HG02678 (cell line): Measurements from ENCODE around the gene YKT6.
"Not testable (repeated sequence)": the region's sequence is repeated elsewhere in the genome, so short reads cannot be mapped to it uniquely, and the experiment has no call there.

Experiments used
- ATAC-seq: cut with Tn5 transposase; IDR thresholded peaks from one replicate; pipeline ENCODE4 v1.9.1; 2021; ENCODE audit warnings: mild to moderate bottlenecking, moderate library complexity; ENCODE audit not compliant: unreplicated experiment

The YKT6 gene

GRCh38 chr7:44200699-44201461 is at the start of gene YKT6:
Gene YKT6 (plus strand): TSS chr7:44200978. CDS start chr7:44201136, 158 bp downstream.
- peak; percentile 100 for ATAC-seq

DNA sequence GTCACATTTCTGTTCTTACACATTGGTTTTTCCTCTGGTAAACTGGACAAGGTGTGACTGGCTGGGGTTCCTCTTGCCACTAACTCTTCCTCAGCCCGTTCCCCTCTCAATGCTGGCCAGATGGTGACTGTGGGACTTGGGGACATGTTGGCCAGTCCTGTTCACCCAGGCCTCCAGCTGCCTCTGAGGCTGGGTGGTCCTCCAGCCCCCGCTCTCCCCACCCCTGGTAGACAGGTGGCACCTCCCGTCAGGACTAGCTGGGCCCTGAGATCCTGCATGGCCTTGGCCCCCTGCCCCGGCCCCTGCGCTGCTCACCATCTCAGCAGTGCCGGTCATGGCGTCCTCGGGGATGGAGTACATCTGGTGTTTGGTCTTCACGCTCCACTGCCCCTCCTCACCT is 48.8 kb upstream of the YKT6 start:
- no peak for ATAC-seq

DNA sequence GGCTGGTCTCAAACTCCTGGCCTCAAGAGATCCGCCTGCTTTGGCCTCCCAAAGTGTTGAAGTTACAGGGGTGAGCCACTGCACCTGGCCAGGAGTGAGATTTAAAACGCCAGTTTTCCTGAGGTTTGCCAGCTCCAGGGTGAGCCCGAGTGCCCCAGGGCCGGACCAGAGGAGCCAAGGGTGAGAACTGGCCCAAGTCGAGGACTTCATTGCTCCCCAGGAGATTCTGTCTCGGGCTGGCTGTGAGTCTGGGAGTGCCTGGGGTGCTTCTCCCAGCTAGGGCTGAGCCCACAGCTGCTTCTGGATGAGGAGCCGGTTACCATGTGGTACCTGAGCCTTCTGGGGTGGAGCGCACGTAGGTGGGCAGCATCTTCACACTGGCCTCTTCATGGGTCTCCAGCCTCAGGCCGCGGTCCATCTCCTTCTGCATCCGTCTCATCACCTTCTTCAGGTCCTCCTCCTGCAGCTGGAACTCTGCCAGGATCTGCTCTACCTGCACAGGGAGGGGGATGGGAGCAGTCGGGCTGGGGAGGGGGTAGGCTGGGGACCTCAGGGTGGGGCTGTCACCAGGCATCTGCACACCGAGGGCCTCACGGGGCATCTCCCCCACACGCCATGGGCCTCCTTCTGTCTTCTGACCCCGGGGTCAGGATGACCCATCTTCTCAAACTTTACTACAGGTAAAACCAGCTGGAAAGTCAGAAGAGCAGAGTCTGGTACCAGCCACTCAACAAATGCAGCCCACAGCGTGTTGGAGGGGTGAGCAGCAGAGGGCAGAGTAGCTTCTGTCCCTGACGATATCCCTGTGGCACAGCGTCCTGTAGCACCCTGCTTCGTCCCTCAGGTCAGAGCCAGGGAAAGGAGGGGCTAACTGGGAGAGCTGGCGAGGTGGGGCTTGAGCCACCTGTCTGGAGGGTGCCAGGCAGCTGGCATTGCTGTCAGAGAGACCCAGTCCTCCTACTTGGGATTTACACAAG is 47.5 kb upstream of the YKT6 start:
- no peak for ATAC-seq

GRCh38 chr7:44153948-44154335 is 46.8 kb upstream of the YKT6 start:
- ATAC-seq, result no peak

DNA sequence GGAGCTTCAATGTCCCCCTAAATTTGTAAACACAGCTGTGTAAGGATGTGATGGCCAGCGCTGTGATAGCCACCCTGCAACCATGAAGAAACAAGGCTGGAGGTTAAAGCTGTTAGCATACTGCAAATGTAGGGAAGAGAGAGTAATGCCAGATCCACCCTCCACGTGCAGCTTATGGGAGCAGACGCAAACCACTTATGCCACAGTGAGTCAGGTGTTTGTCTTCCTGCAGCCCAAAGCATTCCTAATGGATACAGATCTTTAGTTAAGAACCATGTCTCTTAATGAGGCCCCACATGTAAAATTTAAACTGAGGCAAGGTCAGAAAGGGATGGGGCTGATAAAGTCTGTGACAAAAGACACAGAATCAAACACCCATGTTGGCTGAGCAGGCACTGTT is 46.1 kb upstream of the YKT6 start:
- ATAC-seq, result no peak

- ATAC-seq, result no peak
These were observed 45.3 kb upstream of the YKT6 start for GRCh38 chr7:44155191-44156185.

DNA sequence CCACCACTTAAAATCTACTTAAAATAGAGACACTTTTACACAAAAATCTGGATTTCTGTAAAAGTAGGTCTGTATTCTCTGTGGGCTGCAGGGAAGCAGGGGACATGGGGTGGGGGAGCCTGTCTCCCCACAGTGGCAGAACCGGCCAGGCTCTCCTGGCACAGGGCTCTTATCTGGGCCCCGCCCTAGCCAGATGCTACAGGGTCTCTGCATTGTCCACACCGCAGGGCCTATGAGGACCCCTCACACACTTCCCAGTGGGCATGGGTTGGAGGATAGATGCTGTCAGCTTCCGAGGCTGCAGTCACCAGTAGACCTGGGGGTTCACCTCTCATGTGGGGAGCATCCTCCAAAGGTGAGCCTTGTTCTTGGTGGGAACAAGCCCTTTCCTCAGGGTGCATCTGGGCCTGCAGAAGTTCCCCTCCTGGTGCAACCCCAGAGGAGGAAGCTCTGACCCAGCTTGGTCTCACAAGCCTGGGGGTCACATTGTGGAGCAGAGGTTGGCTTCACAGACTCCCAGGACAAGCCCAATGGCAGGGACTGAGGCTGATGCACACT is 44.2 kb upstream of the YKT6 start:
- no peak for ATAC-seq

DNA sequence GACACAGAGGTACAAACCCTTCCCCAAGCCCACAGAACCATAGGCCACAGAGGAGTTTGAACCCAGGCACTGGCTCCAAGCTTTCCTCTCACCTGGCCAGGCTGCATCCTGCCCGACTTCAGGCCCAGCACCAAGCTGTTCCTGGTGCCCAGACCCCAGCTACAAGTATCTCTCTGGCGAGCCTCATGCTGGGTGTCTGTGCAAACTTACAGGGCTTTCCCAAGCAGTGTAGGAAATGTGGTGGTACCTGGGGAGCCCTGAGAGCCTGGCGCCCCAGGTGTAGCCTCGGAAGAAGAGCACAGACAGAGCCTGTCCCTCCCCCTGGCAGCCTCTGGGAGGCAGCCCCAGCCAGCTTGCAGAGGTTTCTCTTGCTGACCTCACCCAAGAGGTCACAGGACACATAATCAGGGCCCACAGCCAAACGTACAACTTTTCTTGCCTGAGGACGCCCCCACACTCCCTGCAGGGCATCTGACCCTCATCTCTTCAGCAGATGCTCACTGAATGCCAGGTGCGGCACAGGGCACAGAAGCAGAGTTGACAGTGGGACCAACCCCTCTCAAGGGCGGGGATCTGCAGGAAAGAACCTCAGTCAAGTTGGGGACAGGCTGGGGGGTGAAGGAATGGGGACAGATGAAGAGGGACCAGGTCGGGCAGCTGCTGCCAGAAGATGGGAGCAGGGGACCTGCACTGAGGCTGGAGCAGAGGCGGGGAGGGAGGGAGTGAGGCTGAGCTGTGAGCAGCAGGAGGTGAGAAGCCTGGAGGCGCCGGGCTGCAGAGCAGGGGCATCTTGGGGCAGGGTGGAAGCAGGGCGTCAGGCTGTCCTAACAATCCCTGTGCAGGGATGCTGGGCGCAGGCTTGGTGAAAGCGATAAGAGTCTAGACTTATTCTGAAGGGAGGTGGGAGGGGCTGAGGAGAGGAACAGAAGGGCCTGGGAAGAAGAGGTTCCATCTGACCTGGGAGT is 43.4 kb upstream of the YKT6 start:
- no peak for ATAC-seq

- ATAC-seq, result no peak
These were observed 42.5 kb upstream of the YKT6 start for GRCh38 chr7:44158096-44158872.

- no peak for ATAC-seq
These were observed 41.7 kb upstream of the YKT6 start for GRCh38 chr7:44158873-44159631.

DNA sequence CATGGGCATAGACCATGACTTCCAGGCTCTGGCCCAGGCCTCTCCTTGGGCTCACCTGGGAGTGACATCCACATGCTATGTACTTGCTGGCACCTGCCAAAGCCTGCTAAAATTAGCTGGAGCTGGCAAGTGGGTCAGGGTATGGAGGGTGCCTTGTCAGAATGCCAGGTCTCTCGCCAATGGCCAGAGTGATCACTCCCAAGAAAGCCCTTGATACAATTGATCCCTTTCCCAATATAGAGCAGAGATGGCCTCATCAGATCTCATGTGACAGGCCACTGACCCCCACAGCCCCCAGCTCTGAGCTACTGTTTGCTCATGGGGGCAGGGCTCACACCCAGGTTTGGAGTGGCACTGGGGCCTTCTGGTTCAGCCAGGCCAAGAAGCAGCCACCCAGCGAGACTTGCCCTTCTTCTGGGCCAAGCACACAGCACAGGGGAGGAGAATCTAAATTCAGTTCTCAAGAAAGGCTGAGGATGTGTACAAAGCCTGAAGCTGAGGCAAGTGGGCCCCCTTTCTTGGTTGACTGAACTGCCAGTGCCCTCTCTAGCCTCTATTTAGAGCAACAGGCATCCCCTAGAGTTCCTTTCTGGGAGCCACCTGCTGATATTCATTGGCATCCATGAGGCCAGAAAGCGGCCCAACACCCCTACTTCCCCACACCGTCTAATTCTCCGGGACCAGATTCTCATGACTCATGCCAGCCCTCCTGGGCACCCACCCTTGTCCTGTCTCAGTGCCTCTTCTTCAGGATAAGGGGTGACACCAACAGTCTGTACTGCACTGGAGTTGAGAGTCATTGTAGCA is 40.8 kb upstream of the YKT6 start:
- no peak for ATAC-seq

- ATAC-seq, result no peak
These were observed 39.4 kb upstream of the YKT6 start for GRCh38 chr7:44161371-44161770.

- no peak for ATAC-seq
These were observed 38.6 kb upstream of the YKT6 start for GRCh38 chr7:44162179-44162578.

DNA sequence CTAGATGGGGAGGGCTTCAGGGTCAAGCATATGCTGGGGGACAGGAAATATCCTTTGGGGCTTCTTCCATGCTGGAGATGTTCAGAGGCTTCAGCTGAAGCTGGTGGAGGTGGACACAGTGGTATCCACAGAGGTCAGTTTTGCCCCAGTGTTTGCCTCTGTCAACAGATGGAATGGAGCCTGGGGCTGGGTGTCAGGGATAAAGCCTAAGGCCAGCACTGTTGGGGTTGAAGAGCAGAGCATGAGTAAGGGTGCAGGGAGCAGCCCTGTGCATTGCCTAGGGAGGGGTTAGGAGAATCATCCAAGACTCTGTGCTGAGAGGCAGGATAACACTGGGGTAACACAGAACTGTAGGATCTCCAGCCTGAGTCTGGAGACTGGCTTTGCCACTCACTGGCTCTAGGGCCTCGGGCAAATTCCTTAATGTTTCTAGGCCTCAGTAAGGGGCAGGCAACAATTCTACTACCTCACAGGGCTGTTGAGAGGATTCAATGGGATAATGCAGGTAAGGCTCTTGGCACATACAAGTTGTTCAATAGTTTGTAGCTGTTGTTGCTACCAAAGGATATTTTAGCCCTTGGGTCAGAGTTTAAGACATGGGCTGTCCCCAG is 37.9 kb upstream of the YKT6 start:
- ATAC-seq, result no peak

DNA sequence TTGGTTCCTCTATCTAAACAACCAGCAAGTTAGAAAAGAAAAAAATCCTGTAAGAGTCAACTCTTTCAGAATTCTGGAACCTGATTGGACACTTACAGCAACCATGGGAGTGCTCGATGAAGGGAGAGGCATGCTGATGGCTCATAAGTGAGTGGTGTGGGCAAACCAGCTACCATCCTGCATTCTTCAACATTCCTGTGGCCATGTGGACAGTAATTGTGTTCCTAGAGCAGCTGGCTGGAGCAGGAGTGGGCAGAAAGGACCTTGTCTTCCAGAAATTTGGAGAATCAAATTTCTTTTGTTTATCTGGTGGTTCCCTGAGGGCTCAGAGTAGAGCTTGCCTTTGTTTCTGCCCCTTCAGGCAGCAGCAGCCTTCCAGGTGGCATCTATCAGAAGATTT is 37.2 kb upstream of the YKT6 start:
- no peak for ATAC-seq

- ATAC-seq, result no peak
These were observed 32.9 kb upstream of the YKT6 start for GRCh38 chr7:44167920-44168319.

DNA sequence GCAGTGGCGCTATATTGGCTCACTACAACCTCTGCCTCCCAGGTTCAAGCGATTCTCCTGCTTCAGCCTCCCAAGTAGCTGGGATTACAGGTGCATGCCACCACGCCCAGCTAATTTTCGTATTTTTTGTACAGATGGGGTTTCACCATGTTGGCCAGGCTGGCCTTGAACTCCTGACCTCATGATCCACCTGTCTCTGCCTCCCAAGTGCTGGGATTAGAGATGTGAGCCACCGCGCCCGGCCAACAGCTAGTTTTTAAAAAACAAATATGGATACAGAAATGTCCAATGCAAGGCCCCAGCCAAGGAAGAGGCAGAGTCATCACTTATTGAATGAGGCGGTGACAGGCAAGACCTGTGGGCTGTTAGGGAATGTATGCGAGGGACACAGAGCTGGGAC is 28.9 kb upstream of the YKT6 start:
- not testable (repeated sequence) for ATAC-seq
